HCT116 (cell line): ENCODE measurements around the gene MIER2.

Experiments used
- CTCF ChIP-seq, 3 experiments: fragments of 200-600 bp in 1 of 3; sonication (generic) in 1 of 3; IDR thresholded peaks in 2 of 3; conservative IDR thresholded peaks in 1 of 3; 2 replicates each; pipeline ENCODE4 v1.5.1; 2012 to 2017; ENCODE audit warnings: low read depth in 2 of 3, low read length in 2 of 3, antibody characterized with exemption in 1 of 3, borderline replicate concordance in 1 of 3, control low read depth in 1 of 3, mild to moderate bottlenecking in 1 of 3, mixed read lengths in 1 of 3, mixed run types in 1 of 3, moderate library complexity in 1 of 3; ENCODE audit not compliant: insufficient read depth in 1 of 3
- EZH2 ChIP-seq: fragments of 200-600 bp; sonication (generic); IDR thresholded peaks from 2 replicates; pipeline ENCODE4 v1.6.1; 2017; ENCODE audit warnings: antibody characterized with exemption, mixed run types
- POLR2AphosphoS5 ChIP-seq: IDR thresholded peaks from 2 replicates; pipeline ENCODE4 v1.6.1; 2011; ENCODE audit warnings: mild to moderate bottlenecking, low read depth, low read length, moderate library complexity
- ZNF274 ChIP-seq: fragments of 200-500 bp; sonication (Bioruptor generic); IDR thresholded peaks from 2 replicates; pipeline ENCODE4 v1.6.1; 2014; ENCODE audit warnings: mild to moderate bottlenecking, low read depth, low read length, inconsistent platforms

GRCh38 chr19:290372-291005 is 54.1 kb downstream of the MIER2 start:
- TF ChIP-seq CTCF (IDR thresholded peaks at IDR 0.05 in 2 of 3, conservative IDR thresholded peaks at IDR 0.05 in 1 of 3; ENCODE audit: borderline replicate concordance in 1 of 3, insufficient read depth in 1 of 3, low read depth in 2 of 3, low read length in 2 of 3): no peak
- TF ChIP-seq EZH2: no peak
- no peak for TF ChIP-seq ZNF274
- TF ChIP-seq POLR2AphosphoS5: no peak
